MCF 10A (cell line): ENCODE data around the gene USP14. TPM values are rescaled to one million over a fixed set of nuclear protein-coding genes. Genes with fewer than 3 reads are reported as not detected.

Source experiments
- BruUV-seq: library from RNA; stranded (reverse); fragments of 400-500 nt; replicated peaks from 2 replicates; lab custom pipeline; 2021; lab: Mats Ljungman, UMichigan
- CTCF ChIA-PET: fragments of 300-600 bp; sonication (Branson Sonifier 250); formaldehyde crosslinking; extraction: SDS; loops from one replicate; lab custom pipeline; 2021; ENCODE audit warnings: antibody characterized with exemption, inconsistent platforms; lab: Yijun Ruan, JAX
- POLR2A ChIA-PET: fragments of 300-600, 350-650 bp; sonication (Branson Sonifier 250); formaldehyde crosslinking; extraction: SDS; loops from one replicate; lab custom pipeline; 2020; ENCODE audit warnings: antibody characterized with exemption, inconsistent platforms; lab: Yijun Ruan, JAX
- DNase-seq: peaks from one replicate; pipeline ENCODE4 v3.0.0-alpha.2; 2018; ENCODE audit not compliant: unreplicated experiment
- H3K27ac Mint-ChIP-seq: one replicate; pipeline ENCODE4 v1.8.0; 2022; ENCODE audit warnings: mild to moderate bottlenecking, low read depth, mixed read lengths; ENCODE audit not compliant: unreplicated experiment
- H3K27me3 Mint-ChIP-seq: one replicate; pipeline ENCODE4 v1.8.0; 2022; ENCODE audit warnings: mixed read lengths; ENCODE audit not compliant: insufficient read depth, unreplicated experiment
- H3K36me3 Mint-ChIP-seq: one replicate; pipeline ENCODE4 v1.8.0; 2022; ENCODE audit warnings: mild to moderate bottlenecking, moderate library complexity, mixed read lengths; ENCODE audit not compliant: insufficient read depth, unreplicated experiment
- H3K4me1 Mint-ChIP-seq: one replicate; pipeline ENCODE4 v1.8.0; 2022; ENCODE audit warnings: mixed read lengths; ENCODE audit not compliant: insufficient read depth, unreplicated experiment
- H3K4me3 Mint-ChIP-seq: one replicate; pipeline ENCODE4 v1.8.0; 2022; ENCODE audit warnings: mild to moderate bottlenecking, moderate library complexity, mixed read lengths; ENCODE audit not compliant: unreplicated experiment
- H3K9me3 Mint-ChIP-seq: one replicate; pipeline ENCODE4 v1.8.0; 2022; ENCODE audit warnings: mixed read lengths; ENCODE audit not compliant: unreplicated experiment
- intact Hi-C: fragments of 100-400 bp; cut with micrococcal nuclease; formaldehyde crosslinking; loops from 2 replicates; pipeline ENCODE4 v1.14.1; 2022
- total RNA-seq: library from RNA; stranded (reverse); gene quantifications from 2 replicates; pipeline ENCODE4 v1.2.3, GENCODE V29; 2022
- TF ChIP-seq, protein P1 (sequence below): fragments of 200-600 bp; IDR thresholded peaks from one replicate; pipeline ENCODE4 v1.8.0; 2022; ENCODE audit warnings: antibody characterized with exemption, mild to moderate bottlenecking; ENCODE audit not compliant: unreplicated experiment

The USP14 gene
- total RNA-seq, 1 experiment from 2014 or later: 76.7 TPM

DNA sequence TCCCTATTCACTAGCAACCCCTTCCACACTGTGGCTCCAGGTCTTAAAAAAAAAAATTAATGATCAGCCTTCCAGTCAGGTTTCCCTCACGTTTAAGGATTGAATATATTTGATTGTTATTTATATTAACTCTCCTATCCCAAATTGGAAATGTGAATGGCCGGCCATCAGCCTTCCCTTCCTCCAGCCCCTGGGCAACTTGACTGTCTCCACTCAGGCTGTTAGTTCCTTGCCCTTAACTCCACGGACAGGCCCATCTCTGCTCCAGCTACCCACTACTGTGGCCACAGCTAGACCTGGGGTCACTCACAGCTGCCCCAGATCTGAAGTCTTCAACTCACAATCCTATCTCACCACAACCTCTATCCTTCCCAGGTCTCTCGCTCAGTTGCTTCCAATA, 69.5 kb downstream of the USP14 start:
- peaks cover 49% of the 10 kb centered on the region for H3K36me3 Mint-ChIP-seq
- BruUV-seq: no TSS peak
- CTCF ChIA-PET: no interaction called here
- H3K4me1 Mint-ChIP-seq: no peaks in the 10 kb centered on the region
- intact Hi-C loops: no loop called here
- no peak overlapping the region for H3K4me3 Mint-ChIP-seq
- POLR2A ChIA-PET: no interaction called here
- no peaks in the 10 kb centered on the region for H3K9me3 Mint-ChIP-seq
- no peaks in the 10 kb centered on the region for H3K27me3 Mint-ChIP-seq
- TF ChIP-seq, protein P1, sequence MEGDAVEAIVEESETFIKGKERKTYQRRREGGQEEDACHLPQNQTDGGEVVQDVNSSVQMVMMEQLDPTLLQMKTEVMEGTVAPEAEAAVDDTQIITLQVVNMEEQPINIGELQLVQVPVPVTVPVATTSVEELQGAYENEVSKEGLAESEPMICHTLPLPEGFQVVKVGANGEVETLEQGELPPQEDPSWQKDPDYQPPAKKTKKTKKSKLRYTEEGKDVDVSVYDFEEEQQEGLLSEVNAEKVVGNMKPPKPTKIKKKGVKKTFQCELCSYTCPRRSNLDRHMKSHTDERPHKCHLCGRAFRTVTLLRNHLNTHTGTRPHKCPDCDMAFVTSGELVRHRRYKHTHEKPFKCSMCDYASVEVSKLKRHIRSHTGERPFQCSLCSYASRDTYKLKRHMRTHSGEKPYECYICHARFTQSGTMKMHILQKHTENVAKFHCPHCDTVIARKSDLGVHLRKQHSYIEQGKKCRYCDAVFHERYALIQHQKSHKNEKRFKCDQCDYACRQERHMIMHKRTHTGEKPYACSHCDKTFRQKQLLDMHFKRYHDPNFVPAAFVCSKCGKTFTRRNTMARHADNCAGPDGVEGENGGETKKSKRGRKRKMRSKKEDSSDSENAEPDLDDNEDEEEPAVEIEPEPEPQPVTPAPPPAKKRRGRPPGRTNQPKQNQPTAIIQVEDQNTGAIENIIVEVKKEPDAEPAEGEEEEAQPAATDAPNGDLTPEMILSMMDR: no peak
- H3K27ac Mint-ChIP-seq: no peak overlapping the region
- DNase-seq: no peak

DNA sequence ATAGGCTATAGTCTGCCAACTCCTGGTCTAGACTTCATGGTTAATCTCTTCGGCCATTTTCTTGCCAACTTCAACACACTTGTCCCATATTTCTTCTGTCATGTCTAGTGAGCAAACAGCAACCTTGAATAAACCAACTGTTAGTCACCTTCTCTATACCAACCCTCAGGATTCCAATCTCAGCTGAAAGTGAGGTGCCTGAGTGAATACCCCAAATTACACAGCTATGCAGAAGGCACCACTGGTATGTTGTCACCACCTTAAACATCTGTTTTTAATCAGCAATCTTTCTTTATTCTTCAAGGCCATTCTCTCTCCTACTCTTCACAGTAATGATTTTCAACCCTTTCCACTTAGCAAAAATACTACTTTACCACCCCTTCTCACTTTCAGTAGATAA, 70.2 kb downstream of the USP14 start:
- intact Hi-C loops: no loop called here
- H3K4me3 Mint-ChIP-seq: no peak overlapping the region
- no peaks in the 10 kb centered on the region for H3K9me3 Mint-ChIP-seq
- ChIA-PET CTCF (no interaction called here), POLR2A (no interaction called here)
- H3K27ac Mint-ChIP-seq: no peak overlapping the region
- BruUV-seq: no TSS peak
- no peaks in the 10 kb centered on the region for H3K4me1 Mint-ChIP-seq
- H3K27me3 Mint-ChIP-seq: no peaks in the 10 kb centered on the region
- TF ChIP-seq, protein P1: no peak
- peaks cover 44% of the 10 kb centered on the region for H3K36me3 Mint-ChIP-seq
- DNase-seq: no peak

DNA sequence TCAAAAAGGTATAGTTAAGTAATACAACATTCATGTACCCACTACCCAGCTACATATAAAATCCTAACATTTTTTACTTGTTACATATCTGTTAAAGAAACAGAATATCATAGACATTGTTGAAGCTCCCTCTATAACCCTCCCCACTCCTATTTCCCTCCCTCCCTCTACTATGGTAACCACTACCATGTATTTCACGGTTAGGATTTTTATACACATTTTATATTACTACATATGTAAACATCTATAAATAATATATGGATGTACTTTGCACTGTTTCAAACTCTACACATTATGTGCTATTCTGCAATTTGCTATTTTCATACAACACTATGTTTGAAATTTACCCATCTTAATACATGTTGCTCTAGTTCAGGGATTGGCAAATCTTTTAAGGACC, 73.2 kb downstream of the USP14 start:
- intact Hi-C loops: no loop called here
- ChIA-PET POLR2A (interaction anchor here (1.1 kb wide), 1 partner anchor 17 kb away, joined by 3 read pairs; no protein-coding TSS in a partner anchor), CTCF (interaction anchor here (0.8 to 1.6 kb wide), 2 partner anchors 36 to 136 kb away, joined by 4 to 5 read pairs; partner anchors contain the start of gene THOC1)
- H3K9me3 Mint-ChIP-seq: no peaks in the 10 kb centered on the region
- H3K27me3 Mint-ChIP-seq: no peaks in the 10 kb centered on the region
- H3K27ac Mint-ChIP-seq: no peak overlapping the region
- no TSS peak for BruUV-seq
- peaks cover 15% of the 10 kb centered on the region for H3K36me3 Mint-ChIP-seq
- TF ChIP-seq, protein P1: no peak
- H3K4me3 Mint-ChIP-seq: no peak overlapping the region
- no peak for DNase-seq
- H3K4me1 Mint-ChIP-seq: no peaks in the 10 kb centered on the region

DNA sequence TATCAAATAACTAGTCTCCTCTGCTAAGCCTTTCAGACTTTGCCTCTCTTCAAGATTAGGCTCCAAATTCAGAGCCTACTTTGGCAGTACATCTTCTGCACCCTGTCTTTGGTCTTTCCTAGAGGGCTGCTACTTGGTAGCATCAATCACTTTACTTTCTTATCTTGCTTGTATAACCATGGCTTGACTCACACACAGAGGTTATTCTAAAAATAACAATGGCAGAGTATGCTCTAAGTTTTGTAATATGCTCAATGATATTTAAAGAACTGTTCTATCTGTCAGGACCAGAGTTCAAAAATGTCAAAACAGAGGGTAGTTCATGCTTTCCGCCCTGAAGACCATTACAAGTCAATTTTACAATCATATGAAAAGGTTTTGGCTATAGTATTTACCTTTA, 81.8 kb downstream of the USP14 start:
- TF ChIP-seq, protein P1: no peak
- Mint-ChIP-seq H3K27ac (no peak overlapping the region), H3K27me3 (no peaks in the 10 kb centered on the region), H3K4me1 (no peaks in the 10 kb centered on the region), H3K36me3 (peaks cover 29% of the 10 kb centered on the region), H3K4me3 (no peak overlapping the region), H3K9me3 (no peaks in the 10 kb centered on the region)
- no TSS peak for BruUV-seq
- intact Hi-C loops: no loop called here
- CTCF ChIA-PET: interaction anchor here (0.6 kb wide), 1 partner anchor 376 kb away, joined by 3 read pairs; no protein-coding TSS in a partner anchor
- DNase-seq: no peak
- POLR2A ChIA-PET: no interaction called here
